ENCODE results near the gene NFYB.

NFYB gene

DNA sequence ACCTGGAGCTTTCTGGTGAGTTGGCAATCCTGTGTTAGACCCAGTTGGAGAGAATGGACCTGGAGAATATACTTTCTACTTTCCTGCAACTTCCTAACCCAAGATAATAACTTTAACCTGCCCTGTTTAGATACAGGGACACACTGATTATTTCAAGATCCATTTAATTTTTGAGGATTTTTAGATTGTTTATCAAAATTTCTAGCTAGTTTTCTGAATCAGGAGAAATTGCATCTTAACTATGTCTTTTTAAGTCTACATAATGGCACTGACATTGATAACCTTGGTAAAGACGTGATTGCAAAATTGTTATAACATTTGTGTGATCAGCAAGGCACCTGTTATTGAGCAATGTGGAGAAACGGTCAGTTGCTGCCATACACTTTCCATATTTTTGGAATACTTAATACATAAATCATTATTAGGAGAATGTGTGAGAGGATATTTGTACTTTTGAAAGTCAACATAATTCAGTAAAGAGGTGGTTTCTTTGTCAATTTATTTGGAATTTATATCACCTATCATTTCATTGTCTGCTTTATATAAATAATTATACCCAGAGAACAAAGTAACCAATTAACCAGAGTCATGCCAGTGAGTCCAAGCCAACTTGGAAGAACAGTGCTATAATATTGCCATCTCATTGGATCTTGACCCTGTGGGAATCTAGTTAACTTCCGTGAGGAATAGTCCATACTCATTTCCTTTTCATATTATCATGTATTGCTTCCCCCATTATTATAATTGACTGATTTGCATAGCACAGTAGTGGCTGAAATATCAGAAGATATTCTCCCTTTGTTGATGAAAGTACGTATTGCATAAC is 28.4 kb downstream of the NFYB start:
- Mint-ChIP-seq H3K27me3 (no peaks in the 10 kb centered on the region), H3K27ac (no peak overlapping the region), H3K36me3 (peaks cover 4% of the 10 kb centered on the region), H3K9me3 (ENCODE audit: low read depth) (no peaks in the 10 kb centered on the region), H3K4me1 (ENCODE audit: low read depth) (peaks cover 11% of the 10 kb centered on the region), H3K4me3 (no peak overlapping the region)

DNA sequence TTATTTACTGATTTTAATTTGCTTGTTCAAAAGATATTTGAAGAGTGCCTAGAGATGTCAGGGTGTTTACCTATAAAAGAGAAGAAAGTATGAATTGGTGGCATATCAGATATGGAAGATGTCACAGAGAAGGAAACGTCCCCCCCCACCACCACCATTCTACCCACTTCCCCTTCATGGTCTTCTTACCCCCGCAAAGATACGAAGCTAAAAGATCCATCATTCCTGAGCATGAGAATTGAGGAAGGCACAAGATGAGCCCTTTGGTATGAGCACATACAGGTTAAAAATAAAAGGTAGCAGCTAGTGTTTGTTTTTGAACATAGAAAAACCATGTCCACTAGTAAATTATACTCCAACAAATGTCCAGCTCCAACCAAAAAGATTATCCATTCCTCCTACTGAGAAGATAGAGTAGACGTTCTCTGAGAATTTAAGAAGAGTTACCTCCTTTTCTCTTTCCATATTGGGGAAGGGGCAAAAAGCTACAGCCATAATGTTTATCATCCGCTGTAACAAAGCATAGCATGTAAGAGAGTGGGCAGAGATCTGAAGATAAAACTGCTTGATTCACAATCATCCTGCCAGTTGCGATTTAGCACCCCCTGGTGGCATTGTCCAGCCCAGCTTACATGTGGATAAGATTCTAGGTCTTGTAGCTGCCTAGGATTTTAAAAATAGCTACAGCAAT is 29.1 kb downstream of the NFYB start:
- H3K27ac Mint-ChIP-seq = peak overlapping the region; percentile 18
- H3K27me3 Mint-ChIP-seq = no peaks in the 10 kb centered on the region
- H3K4me3 Mint-ChIP-seq = peak overlapping the region; percentile 69
- peaks cover 11% of the 10 kb centered on the region for H3K4me1 Mint-ChIP-seq (ENCODE audit: low read depth)
- H3K9me3 Mint-ChIP-seq (ENCODE audit: low read depth) = no peaks in the 10 kb centered on the region
- H3K36me3 Mint-ChIP-seq = peaks cover 4% of the 10 kb centered on the region

DNA sequence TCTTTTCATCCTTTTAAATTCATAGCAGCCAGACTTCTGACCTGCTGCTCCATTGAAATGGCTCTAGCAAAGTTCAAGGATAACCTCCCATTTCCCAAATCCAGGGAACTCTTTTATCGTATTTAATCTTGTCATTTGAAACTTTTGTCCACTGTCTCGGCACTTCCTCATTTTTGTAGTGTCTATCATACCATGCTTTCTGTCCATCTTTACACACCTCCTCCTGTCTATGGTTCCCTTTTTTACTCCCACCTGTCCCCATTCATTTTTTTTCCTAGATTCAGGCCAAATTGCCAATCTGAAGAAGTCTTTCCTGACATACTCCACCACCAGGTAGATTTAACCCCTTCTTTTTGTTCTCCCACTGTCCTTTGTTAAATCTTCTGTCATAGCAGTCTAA is 31.0 kb downstream of the NFYB start:
- Mint-ChIP-seq H3K36me3 (peaks cover 4% of the 10 kb centered on the region), H3K4me3 (no peak overlapping the region), H3K9me3 (ENCODE audit: low read depth) (no peaks in the 10 kb centered on the region), H3K4me1 (ENCODE audit: low read depth) (peaks cover 11% of the 10 kb centered on the region), H3K27ac (no peak overlapping the region), H3K27me3 (no peaks in the 10 kb centered on the region)

DNA sequence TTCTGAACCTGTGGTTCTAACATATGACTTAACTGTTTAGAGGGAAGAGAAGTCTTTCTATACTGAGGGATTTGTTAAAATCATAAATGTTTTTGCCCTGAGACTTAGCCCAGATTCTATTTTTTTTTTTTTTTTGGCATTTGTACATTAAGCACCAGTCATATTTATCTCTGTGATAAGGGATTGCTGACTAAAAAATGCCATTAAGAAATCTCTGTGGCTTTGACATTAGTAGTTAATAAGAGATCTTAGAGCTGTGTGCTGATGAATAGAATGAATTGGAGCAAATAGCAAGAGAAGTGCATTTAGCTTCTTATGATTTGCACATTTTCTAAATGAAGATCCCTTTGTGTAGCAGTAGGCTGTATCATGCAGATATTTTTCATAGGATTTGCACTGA is 32.5 kb downstream of the NFYB start:
- Mint-ChIP-seq H3K27ac (no peak overlapping the region), H3K36me3 (peaks cover 6% of the 10 kb centered on the region), H3K9me3 (ENCODE audit: low read depth) (no peaks in the 10 kb centered on the region), H3K27me3 (no peaks in the 10 kb centered on the region), H3K4me1 (ENCODE audit: low read depth) (peaks cover 11% of the 10 kb centered on the region), H3K4me3 (no peak overlapping the region)

DNA sequence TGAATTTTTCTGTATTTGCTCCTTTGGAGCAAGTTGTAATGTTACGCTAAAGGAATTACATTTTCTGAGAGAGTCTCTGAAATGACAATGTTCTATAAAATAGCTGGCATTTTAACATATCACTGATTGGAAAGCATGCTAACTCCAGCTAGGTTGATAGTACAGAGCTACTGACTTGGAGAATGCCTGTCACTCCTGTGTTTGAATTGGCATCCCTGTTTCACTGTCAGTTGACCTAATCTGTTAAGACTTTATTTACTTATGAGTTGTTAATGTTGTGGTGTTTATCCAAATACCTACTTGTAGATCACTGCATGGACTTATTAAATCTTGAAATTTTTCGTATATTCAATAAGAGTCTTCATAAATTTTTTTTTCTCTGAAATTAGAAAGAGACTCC is 40.1 kb downstream of the NFYB start:
- Mint-ChIP-seq H3K27me3 (no peaks in the 10 kb centered on the region), H3K4me1 (ENCODE audit: low read depth) (no peaks in the 10 kb centered on the region), H3K4me3 (no peak overlapping the region), H3K27ac (no peak overlapping the region), H3K9me3 (ENCODE audit: low read depth) (no peaks in the 10 kb centered on the region), H3K36me3 (peaks cover 8% of the 10 kb centered on the region)

DNA sequence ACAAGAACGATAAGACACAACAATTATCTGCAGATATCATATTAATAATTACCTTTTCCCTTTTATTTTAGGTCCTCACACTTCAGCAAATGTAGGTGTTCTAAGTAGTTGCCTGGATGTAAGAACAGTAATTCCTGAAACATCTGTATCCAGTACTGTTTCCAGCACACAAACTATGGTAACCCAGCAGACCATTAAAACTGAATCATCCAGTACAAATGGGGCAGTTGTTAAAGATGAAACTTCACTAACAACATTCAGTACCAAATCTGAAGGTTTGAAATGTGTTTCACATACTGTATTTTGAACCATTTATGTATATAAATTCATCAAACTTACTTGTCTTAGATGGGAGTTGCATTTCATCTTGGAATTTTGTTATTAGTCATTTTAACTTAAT is 42.7 kb downstream of the NFYB start:
- Mint-ChIP-seq H3K36me3 (peaks cover 9% of the 10 kb centered on the region), H3K9me3 (ENCODE audit: low read depth) (no peaks in the 10 kb centered on the region), H3K27ac (no peak overlapping the region)

DNA sequence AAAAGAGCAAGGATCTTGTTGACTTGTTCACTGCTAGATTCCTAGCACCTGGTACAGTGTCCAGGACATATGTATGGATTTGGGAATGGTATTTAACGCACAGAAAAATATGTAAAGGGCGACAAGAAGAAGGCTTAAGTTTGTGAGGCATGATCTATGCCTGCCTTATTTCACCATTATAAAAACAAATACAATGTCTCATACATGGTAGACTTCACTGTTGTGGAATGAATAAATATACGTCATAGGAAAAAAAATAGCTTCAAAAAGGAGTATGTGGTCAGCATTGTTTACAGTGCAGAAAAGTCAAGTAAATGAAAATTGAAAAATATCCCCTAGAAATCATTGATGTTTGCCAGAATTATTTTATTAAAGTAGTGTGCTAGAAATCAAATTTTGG is 43.7 kb downstream of the NFYB start:
- Mint-ChIP-seq H3K4me3 (no peak overlapping the region), H3K36me3 (peaks cover 14% of the 10 kb centered on the region), H3K9me3 (ENCODE audit: low read depth) (no peaks in the 10 kb centered on the region)

More for the DNA sequence above, 42.7 kb downstream of the NFYB start:
- Mint-ChIP-seq H3K4me3 (no peak overlapping the region), H3K4me1 (ENCODE audit: low read depth) (no peaks in the 10 kb centered on the region), H3K27me3 (no peaks in the 10 kb centered on the region)

DNA sequence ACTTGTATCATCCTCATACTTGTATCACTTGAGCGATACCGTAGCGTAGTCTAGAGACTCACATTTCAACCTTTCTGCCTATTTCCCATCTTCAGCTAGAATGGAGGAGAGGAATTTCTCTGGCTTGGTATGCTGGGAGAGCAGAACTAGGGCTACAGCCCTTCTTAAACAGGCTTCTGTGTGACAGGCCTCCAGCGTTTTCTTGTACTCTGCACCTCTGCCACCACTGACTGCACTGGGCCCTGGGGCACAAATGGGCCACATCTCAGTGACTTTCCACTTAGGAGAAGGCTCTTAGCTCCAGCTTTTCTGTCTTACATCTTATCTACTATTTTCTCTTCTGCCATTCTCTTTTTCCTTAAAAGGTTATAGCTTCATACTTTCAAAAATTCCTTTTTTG is 46.9 kb downstream of the NFYB start:
- no peak overlapping the region for H3K27ac Mint-ChIP-seq
- no peaks in the 10 kb centered on the region for H3K4me1 Mint-ChIP-seq (ENCODE audit: low read depth)
- H3K36me3 Mint-ChIP-seq = peaks cover 13% of the 10 kb centered on the region
- H3K9me3 Mint-ChIP-seq (ENCODE audit: low read depth) = no peaks in the 10 kb centered on the region
- no peak overlapping the region for H3K4me3 Mint-ChIP-seq
- no peaks in the 10 kb centered on the region for H3K27me3 Mint-ChIP-seq

More for the DNA sequence above, 43.7 kb downstream of the NFYB start:
- Mint-ChIP-seq H3K4me1 (ENCODE audit: low read depth) (no peaks in the 10 kb centered on the region), H3K27me3 (no peaks in the 10 kb centered on the region), H3K27ac (no peak overlapping the region)

DNA sequence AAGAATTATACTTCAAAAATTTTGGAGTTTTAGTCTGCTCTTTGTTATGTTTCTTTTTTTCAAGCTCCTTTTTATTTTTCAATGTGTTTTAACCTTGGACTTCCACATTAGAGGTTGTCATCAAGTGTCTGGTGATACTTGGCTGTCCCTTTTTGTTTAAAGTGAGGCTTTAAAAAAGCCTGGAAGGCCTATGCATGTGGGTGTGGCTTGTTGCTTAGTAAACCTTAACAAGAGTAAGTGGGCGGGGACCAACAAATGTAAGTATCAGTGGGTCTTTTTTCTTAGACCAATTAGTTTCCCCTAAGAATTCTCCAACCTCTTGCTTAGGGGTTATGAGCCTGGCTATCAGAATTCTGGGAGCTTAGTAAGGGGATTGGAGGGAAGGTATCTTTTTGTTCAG is 47.3 kb downstream of the NFYB start:
- Mint-ChIP-seq H3K27me3 (no peaks in the 10 kb centered on the region), H3K27ac (no peak overlapping the region), H3K4me3 (no peak overlapping the region), H3K4me1 (ENCODE audit: low read depth) (no peaks in the 10 kb centered on the region), H3K9me3 (ENCODE audit: low read depth) (no peaks in the 10 kb centered on the region), H3K36me3 (peaks cover 13% of the 10 kb centered on the region)

DNA sequence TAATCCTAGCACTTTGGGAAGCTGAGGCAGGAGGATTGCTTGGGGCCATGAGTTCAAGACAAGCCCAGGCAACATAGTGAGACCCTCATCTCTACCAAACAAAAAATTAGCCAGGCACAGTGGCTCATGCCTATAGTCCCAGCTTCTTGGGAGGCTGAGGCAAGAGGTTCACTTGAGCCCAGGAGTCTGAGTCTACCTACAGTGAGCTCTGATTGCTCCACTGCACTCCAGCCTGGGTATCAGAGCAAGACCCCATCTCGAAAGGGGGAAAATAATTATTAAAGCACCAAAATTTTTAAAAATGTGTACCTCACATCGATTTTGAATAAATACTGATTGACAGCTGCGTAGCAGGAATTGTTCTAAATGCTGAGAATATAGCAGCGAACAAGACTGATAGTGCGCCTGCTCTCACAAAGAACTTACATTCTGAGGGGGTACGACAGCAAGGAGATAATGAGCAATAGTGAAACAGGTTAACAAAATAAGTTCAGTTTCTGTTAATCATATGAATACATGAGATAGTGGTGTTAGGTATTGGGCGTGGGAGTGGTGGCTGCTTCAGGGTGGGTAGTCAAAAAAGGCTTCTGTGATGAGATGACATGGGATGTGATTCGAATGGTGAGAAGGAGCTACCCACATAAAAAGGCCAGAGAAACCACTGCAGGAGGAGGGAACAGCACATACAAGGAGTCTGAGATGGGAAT is 54.1 kb downstream of the NFYB start:
- Mint-ChIP-seq H3K27me3 (no peaks in the 10 kb centered on the region), H3K4me3 (no peak overlapping the region), H3K36me3 (peaks cover 13% of the 10 kb centered on the region), H3K9me3 (ENCODE audit: low read depth) (no peaks in the 10 kb centered on the region), H3K27ac (no peak overlapping the region), H3K4me1 (ENCODE audit: low read depth) (peaks cover 10% of the 10 kb centered on the region)

DNA sequence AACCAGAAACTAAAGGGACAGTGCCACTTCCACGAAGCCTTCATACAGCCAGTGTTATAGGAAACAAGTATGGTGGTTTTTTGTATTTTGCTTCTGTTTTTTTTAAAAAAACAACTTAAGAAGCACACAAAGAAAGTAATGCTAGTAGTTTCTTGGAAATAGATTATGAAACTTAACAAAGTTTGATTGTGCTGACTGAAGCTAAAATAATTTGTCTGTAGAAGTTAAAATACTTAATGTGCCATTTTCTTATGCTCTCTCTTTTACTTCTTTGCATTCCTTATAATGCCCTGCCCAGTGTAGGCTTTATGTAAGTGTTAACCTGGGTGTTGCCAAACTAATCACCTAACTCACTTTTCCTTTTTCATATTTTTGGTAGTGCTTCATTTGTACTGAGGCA is 57.2 kb downstream of the NFYB start:
- no peaks in the 10 kb centered on the region for H3K27me3 Mint-ChIP-seq
- H3K4me3 Mint-ChIP-seq = no peak overlapping the region
- H3K36me3 Mint-ChIP-seq = peaks cover 11% of the 10 kb centered on the region
- H3K4me1 Mint-ChIP-seq (ENCODE audit: low read depth) = peaks cover 23% of the 10 kb centered on the region
- H3K9me3 Mint-ChIP-seq (ENCODE audit: low read depth) = no peaks in the 10 kb centered on the region
- no peak overlapping the region for H3K27ac Mint-ChIP-seq

DNA sequence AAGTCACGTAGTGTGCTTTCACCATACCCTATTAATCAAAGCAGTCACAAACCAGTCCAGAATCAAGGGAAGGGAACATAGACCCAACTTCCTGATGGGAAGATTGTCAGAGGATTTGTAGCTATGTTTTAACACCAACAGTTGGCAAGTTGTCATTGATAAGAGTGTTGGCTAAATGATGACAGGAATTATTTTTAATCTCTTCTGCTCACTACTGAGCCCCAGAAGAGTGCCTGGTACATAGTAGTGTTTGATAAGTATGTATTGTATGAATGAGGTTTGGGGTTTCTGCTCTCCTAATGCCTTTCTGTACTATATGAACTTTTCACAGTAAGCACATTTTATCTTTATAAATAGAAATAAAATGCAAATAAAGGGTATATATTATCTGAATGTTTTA is 59.0 kb downstream of the NFYB start:
- H3K27ac Mint-ChIP-seq = no peak overlapping the region
- H3K4me3 Mint-ChIP-seq = no peak overlapping the region
- no peaks in the 10 kb centered on the region for H3K9me3 Mint-ChIP-seq (ENCODE audit: low read depth)
- H3K4me1 Mint-ChIP-seq (ENCODE audit: low read depth) = peaks cover 19% of the 10 kb centered on the region
- H3K27me3 Mint-ChIP-seq = no peaks in the 10 kb centered on the region
- H3K36me3 Mint-ChIP-seq = peaks cover 5% of the 10 kb centered on the region

DNA sequence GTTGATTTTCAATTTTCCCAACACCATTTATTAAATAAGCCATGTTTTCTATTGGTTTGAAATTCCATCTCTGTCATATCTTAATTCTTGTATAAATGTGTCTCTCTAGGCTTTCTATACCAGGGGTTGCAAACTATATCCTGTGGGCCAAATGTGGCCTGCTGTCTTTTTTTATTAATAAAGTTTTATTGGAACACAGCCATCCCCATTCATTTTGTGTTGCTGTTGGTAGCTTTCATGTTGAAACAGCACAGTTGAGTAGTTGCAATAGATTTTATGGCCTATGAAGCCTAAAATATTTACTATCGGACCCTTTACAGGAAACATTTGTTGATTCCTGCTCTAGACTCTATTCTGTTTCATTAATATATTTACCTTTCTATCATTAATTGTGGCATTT is 64.3 kb downstream of the NFYB start:
- H3K9me3 Mint-ChIP-seq (ENCODE audit: low read depth) = no peaks in the 10 kb centered on the region
- H3K4me1 Mint-ChIP-seq (ENCODE audit: low read depth) = peaks cover 16% of the 10 kb centered on the region
- H3K27ac Mint-ChIP-seq = no peak overlapping the region
- no peaks in the 10 kb centered on the region for H3K27me3 Mint-ChIP-seq
- no peak overlapping the region for H3K4me3 Mint-ChIP-seq
- peaks cover 4% of the 10 kb centered on the region for H3K36me3 Mint-ChIP-seq

DNA sequence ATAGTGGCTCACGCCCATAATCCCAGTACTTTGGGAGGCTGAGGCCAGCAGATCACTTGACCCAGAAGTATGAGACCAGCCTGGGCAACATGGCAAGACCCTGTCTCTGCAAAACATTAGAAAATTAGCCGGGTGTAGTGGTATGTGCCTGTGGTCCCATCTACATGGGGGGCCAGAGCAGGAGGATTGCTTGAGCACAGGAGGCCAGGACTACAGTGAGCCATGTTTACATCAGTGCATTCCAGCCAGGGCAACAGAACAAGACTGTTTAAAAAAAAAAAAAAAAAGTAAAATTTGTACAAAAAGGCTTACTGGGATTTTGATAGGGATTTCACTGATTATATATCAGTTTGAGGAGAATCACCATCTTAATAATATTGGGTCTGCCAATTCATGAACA is 65.9 kb downstream of the NFYB start:
- Mint-ChIP-seq H3K4me1 (ENCODE audit: low read depth) (peaks cover 20% of the 10 kb centered on the region), H3K27ac (no peak overlapping the region), H3K9me3 (ENCODE audit: low read depth) (no peaks in the 10 kb centered on the region), H3K27me3 (no peaks in the 10 kb centered on the region), H3K4me3 (no peak overlapping the region), H3K36me3 (peaks cover 7% of the 10 kb centered on the region)

All from activated naive CD8-positive, alpha-beta T cell (primary cell).